Coronary artery (tissue), 2 donors: ENCODE results near the gene PPP1CA.

Source experiments
- DNase-seq: peaks from one replicate; pipeline ENCODE4 v3.0.0-alpha.2; 2017; ENCODE audit warnings: low spot score
- H3K27ac ChIP-seq, 2 donors: fragments of 200-600 bp; sonication (generic); one replicate each; pipeline ENCODE4 v1.5.1; 2016 to 2019
- H3K4me3 ChIP-seq: fragments of 200-600 bp; sonication (generic); 2 replicates; pipeline ENCODE4 v1.5.1; 2016; ENCODE audit warnings: mild to moderate bottlenecking, moderate library complexity
- CTCF ChIP-seq: fragments of 200-600 bp; sonication (generic); IDR thresholded peaks from one replicate; pipeline ENCODE4 v1.5.1; 2019; ENCODE audit warnings: antibody characterized with exemption

The PPP1CA gene

GRCh38 chr11:67397536-67397935, 4.1 kb downstream of the PPP1CA start:
- no peak for DNase-seq
- no peak overlapping the region for H3K27ac ChIP-seq
- no peak overlapping the region for H3K4me3 ChIP-seq
- no peak for TF ChIP-seq CTCF

GRCh38 chr11:67396587-67397389, 4.9 kb downstream of the PPP1CA start:
- H3K4me3 ChIP-seq = no peak overlapping the region
- no peak for TF ChIP-seq CTCF
- H3K27ac ChIP-seq = no peak overlapping the region
- no peak for DNase-seq

- no peak for TF ChIP-seq CTCF
- no peak for DNase-seq
- no peak overlapping the region for H3K27ac ChIP-seq
- no peak overlapping the region for H3K4me3 ChIP-seq
Measured at GRCh38 chr11:67396259-67396581, 5.4 kb downstream of the PPP1CA start.

- Histone ChIP-seq H3K27ac (no peak overlapping the region), H3K4me3 (no peak overlapping the region)
- no peak for TF ChIP-seq CTCF
- DNase-seq = no peak
Measured at GRCh38 chr11:67395555-67396258, 6.0 kb downstream of the PPP1CA start.

GRCh38 chr11:67393990-67394389, 7.7 kb downstream of the PPP1CA start:
- DNase-seq = no peak
- TF ChIP-seq CTCF = no peak
- Histone ChIP-seq H3K27ac (no peak overlapping the region), H3K4me3 (no peak overlapping the region)

GRCh38 chr11:67393437-67393836, 8.2 kb downstream of the PPP1CA start:
- no peak for TF ChIP-seq CTCF
- no peak overlapping the region for H3K27ac ChIP-seq
- no peak for DNase-seq

More at GRCh38 chr11:67393437-67393836, 8.2 kb downstream of the PPP1CA start:
- no peak overlapping the region for H3K4me3 ChIP-seq
